ENCODE measurements around the gene CHPF2.

GRCh38 chr7:151198945-151199848 lies 33.1 kb upstream of the CHPF2 start:
- TF ChIP-seq CTCF (IDR thresholded peaks at IDR 0.05 in 4 of 5, conservative IDR thresholded peaks at IDR 0.05 in 1 of 5) (no peak), POLR2A (IDR thresholded peaks at IDR 0.05) (no peak)

Data from gastrocnemius medialis (tissue), 4 donors.